Mucosa of descending colon (tissue), 3 donors: ENCODE results near the gene PTPN21. TPM values are rescaled to one million over a fixed set of nuclear protein-coding genes. Genes with fewer than 3 reads are reported as not detected.

Source experiments
- ATAC-seq: fragments of 200-7000 bp; cut with Tn5 transposase; one replicate; pipeline ENCODE4 v1.9.1; 2020; ENCODE audit warnings: mild to moderate bottlenecking, moderate library complexity
- DNase-seq, 3 donors: peaks; one replicate each; pipeline ENCODE4 v3.0.0-alpha.2; 2020
- H3K36me3 ChIP-seq: fragments of 200-600 bp; one replicate; pipeline ENCODE4 v1.8.0; 2021; ENCODE audit warnings: low read depth, mild to moderate bottlenecking
- H3K4me1 ChIP-seq: fragments of 200-600 bp; one replicate; pipeline ENCODE4 v1.8.0; 2021; ENCODE audit warnings: low read depth, mild to moderate bottlenecking
- H3K4me3 ChIP-seq: fragments of 200-600 bp; one replicate; pipeline ENCODE4 v1.8.0; 2021; ENCODE audit warnings: mild to moderate bottlenecking
- H3K9me3 ChIP-seq: fragments of 200-600 bp; one replicate; pipeline ENCODE4 v1.8.0; 2021; ENCODE audit warnings: mild to moderate bottlenecking
- intact Hi-C, 2 donors: fragments of 100-400 bp; cut with DNase I in 1 of 2; cut with micrococcal nuclease in 1 of 2; formaldehyde crosslinking; loops; one replicate each; pipeline versions ENCODE4 v1.11.0 to v1.11.1; 2022; cut with DNase I, micrococcal nuclease
- total RNA-seq, 3 donors: library from RNA; stranded (reverse); fragmentation: NEBNext Ultra II Directional in 2 of 3; extraction: Animal tissue kit (Norgen Biotek cat#: 25700) in 2 of 3; gene quantifications; one replicate each; pipeline versions ENCODE4 v1.2.1 to v1.2.4, GENCODE V29; 2021 to 2023
- TF ChIP-seq, protein P1 (sequence below): fragments of 200-600 bp; IDR thresholded peaks from one replicate; pipeline ENCODE4 v1.8.0; 2022; ENCODE audit warnings: antibody characterized with exemption, mild to moderate bottlenecking
- donor health status: DM: no; HTN: no; CAD: no; lungs with moderate emphysema.
- donor health status: DM: no; HTN: no; CAD: no.
- donor health status: DM: no; HTN: yes; CAD: no.

The PTPN21 gene
- total RNA-seq, 3 donors from 2014 or later = 37.0 to 51.8 (median 44.7) TPM

DNA sequence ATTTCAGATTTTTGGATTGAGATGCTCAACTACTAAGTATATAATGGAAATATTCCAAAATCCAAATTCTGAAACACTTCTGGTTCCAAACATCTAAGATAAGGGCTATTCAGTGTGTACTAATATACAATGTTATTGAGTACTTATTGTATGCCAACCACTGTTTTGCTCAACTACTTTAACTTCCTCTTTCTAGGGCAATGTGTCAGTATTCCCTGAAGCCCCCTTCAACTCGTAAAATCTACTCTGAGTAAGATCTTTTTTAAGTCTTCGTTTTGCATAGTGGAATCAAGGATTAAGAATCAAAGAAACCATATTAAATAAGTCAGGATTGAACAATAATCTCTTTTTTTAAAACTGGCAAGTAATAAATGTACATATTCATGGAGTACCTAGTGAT lies 123.8 kb downstream of the PTPN21 start:
- TF ChIP-seq, protein P1, sequence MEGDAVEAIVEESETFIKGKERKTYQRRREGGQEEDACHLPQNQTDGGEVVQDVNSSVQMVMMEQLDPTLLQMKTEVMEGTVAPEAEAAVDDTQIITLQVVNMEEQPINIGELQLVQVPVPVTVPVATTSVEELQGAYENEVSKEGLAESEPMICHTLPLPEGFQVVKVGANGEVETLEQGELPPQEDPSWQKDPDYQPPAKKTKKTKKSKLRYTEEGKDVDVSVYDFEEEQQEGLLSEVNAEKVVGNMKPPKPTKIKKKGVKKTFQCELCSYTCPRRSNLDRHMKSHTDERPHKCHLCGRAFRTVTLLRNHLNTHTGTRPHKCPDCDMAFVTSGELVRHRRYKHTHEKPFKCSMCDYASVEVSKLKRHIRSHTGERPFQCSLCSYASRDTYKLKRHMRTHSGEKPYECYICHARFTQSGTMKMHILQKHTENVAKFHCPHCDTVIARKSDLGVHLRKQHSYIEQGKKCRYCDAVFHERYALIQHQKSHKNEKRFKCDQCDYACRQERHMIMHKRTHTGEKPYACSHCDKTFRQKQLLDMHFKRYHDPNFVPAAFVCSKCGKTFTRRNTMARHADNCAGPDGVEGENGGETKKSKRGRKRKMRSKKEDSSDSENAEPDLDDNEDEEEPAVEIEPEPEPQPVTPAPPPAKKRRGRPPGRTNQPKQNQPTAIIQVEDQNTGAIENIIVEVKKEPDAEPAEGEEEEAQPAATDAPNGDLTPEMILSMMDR = no peak
- H3K4me3 ChIP-seq = no peak overlapping the region
- no peaks in the 10 kb centered on the region for H3K36me3 ChIP-seq
- ATAC-seq (no peak), DNase-seq (no peak)
- no peaks in the 10 kb centered on the region for H3K9me3 ChIP-seq
- intact Hi-C loops = no loop called here
- H3K4me1 ChIP-seq = no peaks in the 10 kb centered on the region

DNA sequence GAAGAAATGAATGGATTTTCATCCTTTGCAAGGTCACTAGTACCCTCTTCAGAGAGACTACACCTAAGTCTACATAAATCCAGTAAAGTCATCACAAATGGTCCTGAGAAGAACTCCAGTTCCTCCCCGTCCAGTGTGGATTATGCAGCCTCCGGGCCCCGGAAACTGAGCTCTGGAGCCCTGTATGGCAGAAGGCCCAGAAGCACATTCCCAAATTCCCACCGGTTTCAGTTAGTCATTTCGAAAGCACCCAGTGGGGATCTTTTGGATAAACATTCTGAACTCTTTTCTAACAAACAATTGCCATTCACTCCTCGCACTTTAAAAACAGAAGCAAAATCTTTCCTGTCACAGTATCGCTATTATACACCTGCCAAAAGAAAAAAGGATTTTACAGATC lies 128.5 kb downstream of the PTPN21 start:
- no peaks in the 10 kb centered on the region for H3K4me1 ChIP-seq
- TF ChIP-seq, protein P1 = no peak
- H3K4me3 ChIP-seq = no peak overlapping the region
- H3K9me3 ChIP-seq = no peaks in the 10 kb centered on the region
- DNase-seq (no peak), ATAC-seq (no peak)
- intact Hi-C loops = no loop called here
- no peaks in the 10 kb centered on the region for H3K36me3 ChIP-seq

DNA sequence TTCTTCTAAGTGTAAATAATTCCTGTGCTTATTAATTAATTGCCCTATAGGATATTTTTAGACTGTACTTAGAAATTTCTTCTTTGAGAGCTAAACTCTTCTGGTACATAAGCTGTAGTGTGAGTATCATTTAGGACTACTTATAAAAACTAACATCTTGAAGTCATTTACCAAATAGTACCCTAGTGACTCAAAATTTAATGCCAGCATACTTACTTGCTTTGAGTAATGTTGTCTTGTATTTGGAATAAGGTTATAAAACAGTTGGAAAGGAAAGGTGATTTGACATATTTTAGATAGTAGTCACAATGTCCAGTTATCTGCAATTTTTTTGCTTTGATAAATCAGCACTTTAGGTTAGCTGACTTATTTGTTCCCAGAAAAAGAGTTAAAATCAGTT lies 130.2 kb downstream of the PTPN21 start:
- H3K9me3 ChIP-seq = no peaks in the 10 kb centered on the region
- TF ChIP-seq, protein P1 = no peak
- no peak for ATAC-seq

DNA sequence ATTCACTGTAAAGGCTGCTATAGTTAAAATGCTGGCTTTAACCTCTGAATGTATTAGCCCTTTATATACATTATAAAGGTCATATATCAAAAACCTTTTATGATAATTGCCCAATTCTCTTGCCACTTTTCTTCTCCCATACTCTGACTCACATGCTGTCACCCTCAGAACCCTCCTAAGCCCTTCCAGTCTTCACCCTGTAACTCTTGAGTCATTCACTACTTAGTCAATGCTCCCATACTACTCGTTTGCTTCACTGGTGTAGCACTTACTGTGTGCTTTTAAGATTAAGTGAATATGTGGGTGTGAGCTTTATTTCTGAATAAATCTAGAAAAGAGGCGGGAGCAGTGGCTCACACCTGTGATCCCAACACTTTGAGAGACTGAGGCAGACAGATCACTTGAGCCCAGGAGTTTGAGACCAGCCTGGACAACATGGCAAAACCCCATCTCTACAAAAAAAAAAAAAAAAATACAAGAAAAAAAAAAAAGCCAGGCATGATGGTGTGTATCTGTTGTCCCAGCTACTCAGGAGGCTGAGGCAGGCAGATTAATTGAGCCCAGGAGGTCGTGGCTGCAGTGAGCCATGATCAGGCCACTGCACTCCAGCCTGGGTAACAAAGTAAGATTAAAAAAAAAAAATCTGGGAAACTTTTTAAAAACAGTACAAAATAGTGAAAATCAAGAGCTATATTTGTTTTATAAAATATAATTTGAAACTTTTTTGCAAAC lies 131.7 kb downstream of the PTPN21 start:
- TF ChIP-seq, protein P1 = no peak
- ATAC-seq = no peak
- intact Hi-C loops = no loop called here
- Histone ChIP-seq H3K4me1 (no peaks in the 10 kb centered on the region), H3K36me3 (no peaks in the 10 kb centered on the region), H3K9me3 (peaks cover 8% of the 10 kb centered on the region), H3K4me3 (no peak overlapping the region)
- no peak for DNase-seq

More for the DNA sequence above, 130.2 kb downstream of the PTPN21 start:
- intact Hi-C loops = no loop called here
- Histone ChIP-seq H3K36me3 (no peaks in the 10 kb centered on the region), H3K4me3 (no peak overlapping the region), H3K4me1 (no peaks in the 10 kb centered on the region)
- no peak for DNase-seq

DNA sequence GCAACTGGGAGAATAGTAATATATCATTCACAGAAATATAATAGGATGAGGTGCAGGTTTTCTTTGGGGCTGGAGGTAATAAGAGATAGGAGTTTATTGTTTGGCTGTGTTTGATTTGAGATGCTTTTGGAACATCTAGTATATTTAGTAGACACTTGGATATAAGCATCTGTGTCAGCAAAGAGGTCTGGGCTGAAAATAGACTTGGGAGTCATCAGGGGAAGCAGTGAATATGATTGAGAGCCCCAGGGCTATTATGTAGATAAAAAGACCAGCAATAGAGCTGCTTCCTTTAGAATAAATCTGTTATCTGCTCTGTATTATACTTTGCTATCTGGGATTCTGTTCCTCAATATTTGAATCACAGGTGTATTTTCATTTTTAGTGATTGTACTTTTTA lies 132.8 kb downstream of the PTPN21 start:
- peaks cover 17% of the 10 kb centered on the region for H3K9me3 ChIP-seq
- no peaks in the 10 kb centered on the region for H3K4me1 ChIP-seq

More for the DNA sequence above, 132.8 kb downstream of the PTPN21 start:
- Histone ChIP-seq H3K36me3 (no peaks in the 10 kb centered on the region), H3K4me3 (no peak overlapping the region)
- TF ChIP-seq, protein P1 = no peak
- intact Hi-C loops = no loop called here
- ATAC-seq (no peak), DNase-seq (no peak)
